SK-N-SH (cell line): ENCODE measurements around the gene CACNA1F.

Source experiments
- CTCF ChIP-seq: fragments of 200-600 bp; sonication (generic); IDR thresholded peaks from 2 replicates; pipeline ENCODE4 v1.6.1; 2017; ENCODE audit warnings: antibody characterized with exemption, mild to moderate bottlenecking, moderate library complexity
- EP300 ChIP-seq, 2 experiments: IDR thresholded peaks; 2 replicates each; pipeline versions ENCODE4 v1.4.0 to v1.6.1; 2012; ENCODE audit warnings: borderline replicate concordance in 1 of 2, low read depth in 1 of 2, low read length in 1 of 2
- FOXJ3 ChIP-seq: sonication (generic); formaldehyde crosslinking; IDR thresholded peaks from 2 replicates; pipeline ENCODE4 v1.5.1; 2020; ENCODE audit warnings: mild to moderate bottlenecking, missing genetic modification reagents
- FOXM1 ChIP-seq: IDR thresholded peaks from 2 replicates; pipeline ENCODE4 v1.4.0; 2012; ENCODE audit warnings: low read depth, mild to moderate bottlenecking
- GATA2 ChIP-seq: sonication (generic); formaldehyde crosslinking; IDR thresholded peaks from 2 replicates; pipeline ENCODE4 v1.5.0; 2020; ENCODE audit warnings: mild to moderate bottlenecking, missing genetic modification reagents
- JUND ChIP-seq: IDR thresholded peaks from 2 replicates; pipeline ENCODE4 v1.4.0; 2012
- MEF2A ChIP-seq: IDR thresholded peaks from 2 replicates; pipeline ENCODE4 v1.4.0; 2012; ENCODE audit warnings: low read depth, borderline replicate concordance
- NFIC ChIP-seq: IDR thresholded peaks from 2 replicates; pipeline ENCODE4 v1.4.0; 2012; ENCODE audit warnings: borderline replicate concordance
- POLR2AphosphoS5 ChIP-seq: IDR thresholded peaks from 2 replicates; pipeline ENCODE4 v1.6.1; 2012; ENCODE audit warnings: low read depth, low read length
- TCF12 ChIP-seq: IDR thresholded peaks from 2 replicates; pipeline ENCODE4 v1.4.0; 2012
- TEAD4 ChIP-seq: IDR thresholded peaks from 2 replicates; pipeline ENCODE4 v1.4.0; 2012; ENCODE audit warnings: mild to moderate bottlenecking, borderline replicate concordance; ENCODE audit not compliant: insufficient read depth
- USF2 ChIP-seq: fragments of 150-350 bp; IDR thresholded peaks from 2 replicates; pipeline ENCODE4 v1.6.1; 2017; ENCODE audit warnings: antibody characterized with exemption, low read length, low read depth, borderline replicate concordance

- TF ChIP-seq POLR2AphosphoS5 (no peak), CTCF (no peak), FOXM1 (no peak), USF2 (no peak), JUND (no peak), MEF2A (no peak), NFIC (no peak), TEAD4 (no peak), EP300 (IDR thresholded peaks at IDR 0.05; ENCODE audit: borderline replicate concordance in 1 of 2, low read depth in 1 of 2, low read length in 1 of 2) (no peak), GATA2 (CRISPR knock-in tag) (no peak), TCF12 (no peak), FOXJ3 (no peak)
These were observed 2.5 kb downstream of the CACNA1F start for GRCh38 chrX:49230500-49231232.
